HT1080 (cell line): ENCODE data around the gene ADAM30. TPM values are rescaled to one million over a fixed set of nuclear protein-coding genes. Genes with fewer than 3 reads are reported as not detected.

Experiments
- DNase-seq: peaks from one replicate; pipeline ENCODE4 v3.0.0-alpha.2; 2015; ENCODE audit warnings: low read depth
- polyA plus RNA-seq, 2 experiments: library from polyadenylated mRNA; depleted of rRNA; stranded (reverse); fragments of >200 nt; gene quantifications; 2 replicates each; pipeline ENCODE4 v1.2.3, GENCODE V29; 2015
- total RNA-seq: library from RNA; depleted of rRNA; stranded (reverse); fragments of >200 nt; shearing (Covaris generic); gene quantifications from 2 replicates; pipeline ENCODE4 v1.2.3, GENCODE V29; 2014; rRNA removed

The ADAM30 gene
- total RNA-seq = not detected in 2 replicates
- polyA plus RNA-seq (2015; cell fraction: cytosol; rRNA removed) = not detected in 2 replicates
- polyA plus RNA-seq (2015; cell fraction: nucleus; rRNA removed) = not detected in 2 replicates

DNA sequence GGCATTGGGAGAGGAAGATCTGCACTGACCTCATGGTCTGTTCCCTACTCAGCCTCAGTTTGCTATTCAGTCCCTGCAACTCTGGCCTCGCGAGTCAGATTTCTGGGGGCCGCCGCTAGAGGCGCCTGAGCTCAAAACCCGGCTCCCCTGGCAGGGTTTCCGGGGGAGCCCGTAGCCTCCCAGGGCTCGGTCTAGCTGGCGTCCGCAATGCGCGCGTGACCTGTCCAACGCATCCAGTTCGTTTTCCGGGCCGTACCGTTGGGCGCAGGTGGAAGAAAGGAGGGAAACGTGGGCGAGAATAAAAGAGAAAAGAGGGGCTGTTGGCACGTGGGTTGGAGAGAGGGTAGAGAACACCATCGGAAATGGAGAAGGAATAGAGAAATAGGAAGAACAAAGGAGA, at the start of gene ADAM30:
Gene ADAM30, minus strand, starts transcription at position 213 of the 400 bp plus-strand sequence. Its CDS starts 179 bp downstream, at position 34.
- no peak for DNase-seq

DNA sequence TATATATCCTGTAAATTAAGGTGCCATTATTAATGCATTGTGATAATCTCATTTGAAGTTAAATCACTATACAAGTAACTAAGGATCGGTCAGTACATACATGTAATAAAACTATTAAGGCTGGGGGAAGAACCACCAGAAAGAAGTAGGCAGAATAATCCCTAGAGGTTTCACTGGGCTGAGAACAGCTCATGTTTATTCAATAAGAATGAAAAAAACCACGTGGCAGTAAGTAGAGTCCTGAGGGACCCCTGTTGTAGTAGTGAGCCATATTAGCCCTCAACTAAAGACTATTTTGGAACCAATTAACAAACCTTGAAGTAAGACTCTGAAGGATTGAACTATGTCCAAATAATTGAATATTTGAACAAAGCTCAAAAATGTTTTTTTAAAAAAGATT, 46.9 kb upstream of the ADAM30 start:
- no peak for DNase-seq

DNA sequence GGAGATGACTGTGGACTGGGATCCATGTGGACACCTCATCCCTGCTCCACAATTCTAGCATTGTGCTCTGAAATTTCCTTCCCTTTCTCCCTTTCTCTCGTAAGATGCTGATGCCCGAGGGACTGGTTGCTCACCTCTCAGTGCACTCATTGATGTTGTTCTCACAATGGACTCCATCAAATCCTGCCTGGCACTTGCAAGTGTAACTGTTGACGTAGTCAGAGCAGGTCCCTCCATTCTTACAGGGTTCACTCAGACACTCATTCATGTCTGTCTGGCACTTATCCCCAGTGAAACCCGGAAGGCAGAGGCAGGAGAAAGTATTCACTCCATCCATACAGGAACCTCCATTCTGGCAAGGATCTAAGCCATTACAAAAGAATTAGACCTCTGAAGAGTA, 45.1 kb upstream of the ADAM30 start:
- DNase-seq = no peak

DNA sequence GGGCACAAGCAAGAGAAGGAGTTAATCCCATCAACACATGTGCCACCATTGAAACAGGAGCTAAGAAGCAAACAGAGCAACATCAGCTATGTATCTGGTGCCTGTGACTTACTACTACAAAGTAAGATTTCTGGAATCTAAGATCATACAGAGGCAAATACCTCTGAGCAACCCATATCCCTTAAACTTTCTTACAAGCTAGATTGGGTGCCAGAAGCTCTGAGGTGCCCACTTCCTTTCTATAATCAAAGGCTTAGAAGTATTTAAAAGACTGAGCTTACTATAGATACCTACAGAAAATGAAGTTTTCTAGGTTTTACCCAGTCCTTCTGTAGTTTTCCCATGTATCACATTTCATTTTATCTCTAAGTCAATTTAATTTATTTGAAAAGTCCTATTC, 44.4 kb upstream of the ADAM30 start:
- DNase-seq = no peak

DNA sequence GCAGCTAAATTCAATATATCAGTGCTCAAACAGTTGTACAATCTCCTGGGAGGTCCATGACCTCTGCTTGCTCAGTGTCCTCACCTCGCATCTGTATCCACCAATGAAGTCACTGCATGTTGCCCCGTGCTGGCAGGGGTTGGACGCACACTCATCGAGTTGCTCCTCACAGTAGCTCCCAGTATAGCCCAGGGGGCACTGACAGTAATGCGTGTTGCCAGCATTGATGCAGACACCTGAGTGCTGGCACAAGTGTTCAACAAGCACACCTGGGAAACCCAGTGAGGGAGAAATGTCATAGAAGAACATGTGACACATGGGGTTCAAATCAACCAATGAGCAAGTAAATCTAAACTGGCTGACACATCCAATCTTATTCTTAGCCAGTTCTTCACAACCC, 40.9 kb upstream of the ADAM30 start:
- no peak for DNase-seq

DNA sequence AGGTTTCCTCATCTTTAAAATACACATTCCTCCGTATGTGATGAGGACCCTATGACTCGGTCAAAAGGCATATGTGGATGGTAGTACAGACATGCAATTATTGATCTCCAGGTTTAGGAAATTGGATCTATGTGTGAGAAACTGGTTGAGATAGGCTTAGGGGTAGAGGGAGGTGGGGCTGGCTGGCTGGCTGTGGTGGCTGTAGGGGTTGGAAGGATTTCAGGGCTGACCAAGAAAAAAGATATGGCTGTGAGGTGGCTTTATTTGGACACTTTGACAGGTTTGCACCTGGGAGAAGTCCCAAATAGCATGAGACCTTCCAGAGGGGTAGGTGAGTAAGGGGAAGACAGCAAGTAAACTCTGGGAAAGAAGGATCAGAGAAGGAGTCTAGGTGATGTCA, 39.6 kb upstream of the ADAM30 start:
- no peak for DNase-seq

DNA sequence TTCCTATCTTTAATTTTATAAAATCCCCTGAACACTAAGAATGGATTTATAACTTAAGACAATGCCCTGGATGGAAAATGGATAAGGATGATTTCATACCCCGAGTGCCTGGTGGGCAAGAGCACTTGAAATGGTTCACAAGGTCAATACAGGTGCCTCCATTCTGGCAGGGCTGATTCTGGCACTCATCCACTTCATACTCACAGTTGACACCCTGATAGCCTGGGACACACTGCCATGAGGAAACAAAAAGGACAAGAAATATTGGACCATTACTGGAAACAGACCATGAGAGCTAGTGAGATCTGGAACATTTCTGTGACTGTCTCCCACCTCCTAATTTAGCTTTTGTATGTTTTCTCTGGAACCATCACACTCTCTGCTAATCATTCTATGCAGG, 39.1 kb upstream of the ADAM30 start:
- no peak for DNase-seq

DNA sequence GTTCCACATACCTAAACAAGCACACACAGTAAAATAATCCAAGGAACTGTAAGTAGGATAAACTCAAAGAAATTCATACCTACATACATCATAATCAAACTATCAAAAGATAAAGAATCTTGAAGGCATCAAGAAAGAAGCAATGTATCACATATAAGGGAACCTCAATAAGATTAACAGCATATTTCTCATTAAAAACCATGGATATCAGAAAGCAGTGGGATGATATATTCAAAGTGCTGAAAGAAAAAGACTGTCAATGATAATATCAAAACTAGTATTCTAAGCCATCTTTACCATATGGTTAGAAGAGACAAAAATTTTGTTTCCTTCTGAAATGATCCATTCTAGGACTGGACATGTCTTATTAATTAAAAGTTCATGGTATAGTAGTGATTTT, 37.1 kb upstream of the ADAM30 start:
- no peak for DNase-seq

DNA sequence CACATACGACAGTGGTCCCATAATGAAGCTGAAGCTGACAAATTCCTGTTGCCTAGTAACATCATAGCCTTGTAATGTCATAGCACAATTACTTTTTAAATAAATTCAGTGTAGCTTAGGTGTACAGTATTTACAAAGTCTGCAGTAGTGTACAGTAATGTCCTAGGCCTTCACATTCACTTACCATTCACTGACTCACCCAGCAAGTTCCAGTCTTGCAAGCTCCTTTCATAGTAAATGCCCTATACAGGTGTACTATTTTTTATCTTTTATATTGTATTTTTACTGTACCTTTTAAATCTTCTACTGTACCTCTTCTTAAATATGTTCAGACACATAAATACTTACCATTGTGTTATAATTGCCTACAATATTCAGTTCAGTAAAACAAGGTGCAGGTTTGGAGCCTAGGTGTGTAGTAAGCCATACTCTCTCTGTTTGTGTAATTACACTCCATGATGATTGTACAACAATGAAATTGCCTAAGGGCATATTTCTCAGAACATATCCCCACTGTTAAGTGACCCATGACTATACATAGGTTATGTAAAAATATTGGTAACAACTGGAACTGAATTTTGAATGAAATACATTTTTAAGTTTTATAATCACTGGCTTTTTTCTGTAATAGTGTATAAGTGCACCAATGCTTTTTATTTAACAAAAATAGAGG, 33.5 kb upstream of the ADAM30 start:
- no peak for DNase-seq

DNA sequence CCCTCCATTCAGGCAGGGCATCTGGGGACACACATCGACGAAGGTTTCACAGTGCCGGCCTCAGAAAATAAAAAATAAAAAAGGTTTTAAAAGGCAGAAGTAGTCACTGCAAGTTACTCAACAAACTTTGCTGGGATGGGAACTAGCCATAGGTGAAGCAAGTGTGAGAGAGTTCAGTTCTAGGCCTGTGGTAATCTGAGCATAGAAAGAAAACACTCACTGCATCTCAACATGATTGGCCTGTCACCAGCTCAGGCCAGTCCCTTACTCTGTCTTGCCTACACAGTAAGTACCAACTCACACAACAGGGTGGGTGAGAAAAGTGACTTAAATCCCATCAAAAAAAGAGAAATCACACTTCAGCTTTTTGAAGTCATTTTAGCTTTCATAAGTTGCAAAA, 30.2 kb upstream of the ADAM30 start:
- DNase-seq = no peak

DNA sequence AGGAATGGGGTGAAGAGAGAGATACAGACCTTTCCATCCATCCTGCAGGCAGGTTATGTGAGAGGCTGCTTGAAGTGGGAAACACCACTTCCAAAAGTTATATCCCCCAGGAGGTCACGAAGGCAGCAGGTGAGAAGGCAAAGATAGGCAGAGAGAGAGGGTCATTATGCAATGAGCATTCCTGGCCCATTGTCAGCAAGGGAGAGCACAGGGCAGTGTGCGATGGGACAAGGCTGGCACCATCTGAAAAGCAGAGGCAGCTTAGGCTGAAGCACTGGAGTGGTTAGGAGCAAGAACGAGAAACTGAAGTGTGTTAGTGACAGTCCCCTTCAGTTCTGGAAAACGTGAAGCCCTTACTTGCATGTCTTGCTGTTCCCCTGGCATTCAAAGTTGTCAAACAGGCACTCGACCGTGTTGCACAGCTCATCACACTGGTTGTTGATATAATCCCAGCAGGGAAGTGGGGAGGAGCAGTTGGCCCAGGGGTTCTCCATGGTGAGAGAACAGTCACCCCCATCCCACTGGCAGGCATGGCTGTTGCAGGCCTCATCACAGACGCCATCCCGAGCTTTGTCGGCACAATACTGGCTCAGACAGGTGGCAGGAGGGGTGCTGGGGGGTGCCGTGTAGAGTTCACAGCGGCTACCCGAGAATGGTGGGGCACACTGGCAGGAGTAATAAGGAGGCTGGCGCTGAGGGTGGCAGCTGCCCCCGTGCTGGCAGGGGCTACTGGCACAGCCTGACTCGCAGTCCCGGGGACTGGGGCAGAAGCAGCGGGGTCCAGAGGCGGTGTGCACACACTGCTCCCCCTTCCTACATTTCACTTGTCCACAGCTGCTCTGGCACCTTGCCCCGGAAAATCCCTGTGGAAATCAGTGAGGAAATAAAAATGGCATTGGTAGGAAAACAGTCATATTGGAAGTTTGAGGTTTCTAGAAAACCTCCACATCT, 28.9 kb upstream of the ADAM30 start:
- DNase-seq = no peak

DNA sequence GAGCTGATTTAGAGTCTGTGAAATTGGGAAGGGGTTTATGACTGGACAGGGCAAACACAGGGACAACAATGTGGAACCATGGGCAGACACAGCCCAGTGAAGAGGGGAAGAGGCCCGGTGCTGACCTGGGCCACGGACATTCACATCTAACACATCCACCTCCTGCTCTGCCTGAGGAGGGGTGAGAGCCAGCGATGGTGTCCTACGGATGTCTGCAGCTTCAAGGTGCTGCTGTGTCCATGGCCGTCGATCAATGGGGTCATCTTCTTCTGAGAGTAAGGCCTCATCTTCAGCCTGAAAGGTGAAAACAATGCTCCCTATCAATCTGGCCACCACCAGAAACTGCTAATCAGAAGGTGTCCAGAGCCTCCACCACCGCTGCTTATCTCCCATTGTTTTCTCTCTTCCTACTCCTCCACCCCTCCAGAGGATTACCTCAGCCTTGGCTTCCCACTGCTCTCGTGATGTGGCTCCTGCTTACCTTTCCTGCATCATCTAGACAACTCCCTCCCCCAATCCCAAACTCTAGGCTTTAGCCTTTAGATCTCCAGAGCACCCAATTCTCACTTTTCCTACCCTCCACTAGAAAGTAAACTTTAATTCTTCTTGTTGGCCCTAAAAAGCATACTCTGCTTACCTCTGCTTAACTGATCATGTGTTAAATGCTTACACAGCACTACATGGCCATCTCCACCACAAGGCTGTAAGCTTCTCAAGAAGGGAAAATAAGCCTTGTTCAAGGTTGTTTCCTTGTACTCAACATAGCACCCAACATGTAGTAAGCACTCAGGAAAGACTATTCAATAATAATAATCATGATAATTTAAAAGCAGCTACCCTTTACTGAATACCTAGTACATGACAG, 24.0 kb upstream of the ADAM30 start:
- no peak for DNase-seq

DNA sequence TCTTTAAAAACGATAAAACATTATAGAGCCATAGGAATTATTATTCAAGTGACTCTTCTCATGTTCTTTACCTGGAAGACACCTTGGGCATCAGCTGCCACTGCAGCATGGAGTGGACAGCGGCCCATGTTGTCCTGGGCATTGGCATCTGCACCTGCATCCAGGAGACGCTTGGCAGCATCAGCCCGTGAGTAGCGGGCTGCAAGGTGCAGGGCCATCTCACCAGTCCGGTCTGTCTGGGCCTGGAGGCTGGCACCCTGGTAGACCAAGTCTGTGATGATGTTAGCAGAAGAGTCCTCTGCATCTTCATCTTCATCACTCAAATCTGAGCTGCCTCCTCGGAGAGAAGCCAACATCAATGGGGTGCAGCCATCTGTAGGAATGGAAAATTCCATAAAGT, 22.9 kb upstream of the ADAM30 start:
- no peak for DNase-seq

DNA sequence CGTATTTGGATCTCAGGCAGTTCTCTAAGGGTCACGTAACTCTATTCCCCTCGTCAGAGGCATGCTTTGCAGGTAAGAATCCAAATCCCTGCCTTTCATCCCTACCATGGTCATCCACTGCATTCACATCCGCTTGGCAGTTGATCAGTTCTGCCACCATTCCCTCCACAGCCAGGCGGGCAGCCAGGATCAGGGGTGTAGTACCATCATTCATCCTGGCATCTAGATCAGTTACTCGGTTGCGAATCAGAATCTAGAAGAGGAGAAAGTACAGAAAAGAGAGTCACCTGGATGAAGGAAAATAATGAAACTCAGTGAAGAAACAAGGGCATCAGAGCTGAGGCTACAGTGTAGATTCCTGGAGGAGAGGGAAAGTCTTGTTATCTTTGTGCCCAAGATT, 22.0 kb upstream of the ADAM30 start:
- no peak for DNase-seq

DNA sequence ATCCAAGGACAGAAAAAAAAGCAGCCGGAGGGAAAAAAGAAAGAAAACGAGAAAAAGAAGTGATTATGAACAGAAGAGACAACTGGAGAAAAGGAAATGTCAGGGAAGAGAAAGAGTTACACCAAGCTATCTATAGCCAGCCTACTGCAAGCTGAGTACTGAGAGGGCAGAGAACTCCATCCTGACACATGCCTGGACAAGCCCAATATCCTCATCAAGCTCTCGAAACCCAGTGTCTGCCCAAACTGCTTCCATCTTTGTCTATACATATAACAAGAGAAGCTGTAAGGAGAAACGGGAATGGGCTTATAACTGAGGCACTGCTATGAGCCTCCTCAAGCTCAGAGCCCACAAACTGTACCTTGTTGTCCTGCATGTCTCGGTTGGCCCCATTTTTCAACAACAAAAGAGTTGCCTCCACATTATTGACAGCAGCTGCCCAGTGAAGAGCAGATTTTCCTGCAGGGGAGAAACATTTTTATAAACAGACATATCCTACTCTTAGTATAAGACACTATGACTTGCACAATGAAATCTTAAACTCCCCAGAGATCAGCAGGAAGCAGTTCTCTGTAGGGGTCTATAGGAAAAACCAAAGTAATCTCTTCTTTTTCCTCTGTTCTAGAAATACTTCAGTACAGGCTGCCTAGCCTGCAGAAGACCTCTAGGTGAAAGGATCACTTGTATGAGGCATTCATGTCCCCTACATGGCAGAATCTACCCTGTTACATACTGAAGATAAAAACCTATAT, 21.2 kb upstream of the ADAM30 start:
- DNase-seq = no peak

DNA sequence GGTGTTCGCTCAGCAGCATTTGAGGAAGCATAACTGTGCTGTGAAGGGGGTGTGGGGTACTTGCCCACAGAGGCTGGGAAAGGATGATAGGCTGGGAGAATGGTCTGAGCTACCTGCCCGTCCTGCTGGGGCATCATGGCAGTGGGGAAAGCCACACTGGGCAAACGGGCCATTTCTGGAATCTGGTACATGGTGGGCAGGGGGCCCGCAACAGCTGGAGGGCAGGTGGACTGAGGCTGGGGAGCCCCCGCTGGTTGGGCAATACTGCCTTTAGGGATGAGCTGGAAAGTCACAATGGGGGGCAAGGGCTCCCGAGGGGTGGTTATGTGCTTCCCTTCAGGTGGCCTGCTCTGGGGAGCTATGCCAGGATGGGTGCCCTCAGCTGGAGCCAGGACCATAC, 19.2 kb upstream of the ADAM30 start:
- no peak for DNase-seq

DNA sequence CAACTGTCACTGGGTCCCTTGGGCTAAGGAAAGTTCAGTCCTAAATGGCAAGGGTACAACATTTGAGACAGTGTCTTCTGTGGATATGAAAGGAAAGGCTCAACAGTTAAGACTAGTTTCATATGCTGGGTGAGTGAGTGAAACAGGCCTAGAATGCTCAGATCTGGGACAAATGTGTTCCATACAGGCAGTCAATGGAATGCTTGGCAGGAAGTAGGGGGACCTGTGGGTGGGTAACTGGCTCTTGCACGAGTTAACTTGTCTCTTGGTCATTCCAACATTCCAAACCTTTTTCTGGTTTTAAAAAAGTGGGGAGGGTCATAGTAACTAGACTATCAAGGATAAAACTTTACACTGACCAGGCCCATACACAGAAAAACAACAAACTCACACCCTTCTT, 17.8 kb upstream of the ADAM30 start:
- no peak for DNase-seq

DNA sequence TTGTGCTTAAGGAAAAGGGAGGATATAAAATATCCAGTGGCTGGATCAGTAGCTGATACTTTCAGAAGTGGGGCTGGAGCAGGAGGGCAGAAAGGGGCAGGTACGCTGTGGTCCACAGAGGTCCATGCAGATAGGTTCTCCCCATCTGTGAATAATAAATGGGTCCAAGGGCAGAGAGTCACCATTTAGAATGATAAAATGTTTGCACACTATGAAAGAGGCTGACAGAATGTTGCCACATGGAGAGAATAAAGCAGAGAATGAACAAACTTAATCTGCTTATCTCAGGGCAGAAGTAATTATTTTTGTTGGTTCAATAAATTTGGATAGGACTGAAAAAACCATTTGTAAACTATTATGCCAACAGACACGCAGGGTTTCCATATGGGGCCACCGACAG, 16.6 kb upstream of the ADAM30 start:
- DNase-seq = no peak

DNA sequence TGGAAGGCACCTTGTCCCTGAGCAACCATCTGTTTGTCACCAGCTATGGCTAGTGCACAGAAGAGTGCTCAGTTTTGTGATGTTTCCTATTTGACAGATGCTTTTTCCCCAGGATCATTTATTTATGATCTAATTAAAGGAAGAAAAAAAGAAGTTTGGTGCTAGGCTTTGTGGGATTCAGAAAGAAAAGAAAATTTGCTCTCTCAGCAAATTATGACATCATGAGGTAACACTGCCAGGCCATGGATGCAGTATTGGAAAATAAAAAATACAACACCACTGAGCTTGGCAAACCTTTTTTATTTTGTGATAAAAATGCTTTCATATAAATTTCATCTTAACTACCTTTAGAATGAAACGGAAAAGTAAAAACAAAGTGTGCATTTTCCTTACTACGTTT, 15.5 kb upstream of the ADAM30 start:
- DNase-seq = no peak

DNA sequence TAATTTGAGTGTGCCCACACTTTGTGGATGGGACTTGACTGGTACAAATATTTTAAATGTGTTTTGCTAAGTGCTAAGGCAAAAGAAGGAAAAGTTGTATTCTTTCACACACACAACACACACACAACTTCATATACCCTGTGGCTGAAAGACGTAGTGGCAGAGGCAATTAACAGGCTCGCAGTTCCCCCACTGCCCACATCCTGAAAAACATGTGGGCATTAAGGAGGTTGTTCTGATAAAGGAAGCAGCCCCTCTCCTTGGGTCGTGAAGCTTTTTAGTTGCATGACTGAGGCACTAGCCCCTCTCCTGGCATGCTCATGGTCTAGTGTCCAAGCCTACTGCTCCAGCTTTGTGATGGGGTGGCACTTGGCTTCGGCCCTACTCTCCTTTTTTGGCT, 14.3 kb upstream of the ADAM30 start:
- no peak for DNase-seq
